ENCODE measurements around the gene TFR2. TPM values are rescaled to one million over a fixed set of nuclear protein-coding genes. Genes with fewer than 3 reads are reported as not detected.

The TFR2 gene
- total RNA-seq, 1 donor from 2014 or later = 5.9 TPM

DNA sequence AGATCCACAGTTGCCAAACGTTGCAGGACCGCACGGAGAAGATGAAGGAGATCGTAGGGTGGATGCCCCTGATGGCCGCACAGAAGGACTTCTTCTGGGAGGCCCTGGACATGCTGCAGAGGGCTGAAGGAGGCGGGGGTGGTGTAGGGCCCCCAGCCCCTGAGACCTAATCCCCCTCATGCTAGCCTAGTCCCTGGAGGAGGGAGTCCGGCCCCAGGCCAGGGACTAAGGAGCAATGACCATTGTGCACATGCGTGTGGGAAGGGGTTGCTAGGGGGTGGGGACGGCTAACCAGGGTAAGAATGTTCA is 40.7 kb downstream of the TFR2 start:
- no peak overlapping the region for H3K4me3 ChIP-seq (ENCODE audit: low read depth, low read length)
- no peak for TF ChIP-seq CTCF (conservative IDR thresholded peaks at IDR 0.05; ENCODE audit: low read depth, low read length)
- no peak for DNase-seq (ENCODE audit: low read depth)

- no peak for DNase-seq (ENCODE audit: low read depth)
- no peak for TF ChIP-seq CTCF (conservative IDR thresholded peaks at IDR 0.05; ENCODE audit: low read depth, low read length)
- no peak overlapping the region for H3K4me3 ChIP-seq (ENCODE audit: low read depth, low read length)
These were observed 41.2 kb downstream of the TFR2 start for GRCh38 chr7:100599911-100600729.

- H3K4me3 ChIP-seq (ENCODE audit: low read depth, low read length) = no peak overlapping the region
- DNase-seq (ENCODE audit: low read depth) = no peak
- no peak for TF ChIP-seq CTCF (conservative IDR thresholded peaks at IDR 0.05; ENCODE audit: low read depth, low read length)
These were observed 42.9 kb downstream of the TFR2 start for GRCh38 chr7:100598425-100598824.

GRCh38 chr7:100595188-100595587 is 46.2 kb downstream of the TFR2 start:
- no peak overlapping the region for H3K4me3 ChIP-seq (ENCODE audit: low read depth, low read length)
- no peak for DNase-seq (ENCODE audit: low read depth)
- TF ChIP-seq CTCF (conservative IDR thresholded peaks at IDR 0.05; ENCODE audit: low read depth, low read length) = no peak

DNA sequence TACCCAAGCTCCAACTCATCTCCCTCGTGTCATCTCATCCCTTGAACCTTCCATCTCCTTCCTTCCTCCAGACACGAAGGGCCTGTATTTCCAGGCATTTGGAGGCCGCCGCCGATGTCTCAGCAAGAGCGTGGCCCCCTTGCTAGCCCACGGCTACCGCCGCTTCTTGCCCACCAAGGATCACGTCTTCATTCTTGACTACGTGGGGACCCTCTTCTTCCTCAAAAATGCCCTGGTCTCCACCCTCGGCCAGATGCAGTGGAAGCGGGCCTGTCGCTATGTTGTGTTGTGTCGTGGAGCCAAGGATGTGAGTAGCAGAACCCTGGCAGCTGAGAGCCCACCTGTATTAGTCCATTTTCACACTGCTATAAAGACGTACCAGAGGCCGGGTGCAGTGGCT is 49.8 kb downstream of the TFR2 start:
- no peak overlapping the region for H3K4me3 ChIP-seq (ENCODE audit: low read depth, low read length)
- DNase-seq (ENCODE audit: low read depth) = no peak
- no peak for TF ChIP-seq CTCF (conservative IDR thresholded peaks at IDR 0.05; ENCODE audit: low read depth, low read length)

DNA sequence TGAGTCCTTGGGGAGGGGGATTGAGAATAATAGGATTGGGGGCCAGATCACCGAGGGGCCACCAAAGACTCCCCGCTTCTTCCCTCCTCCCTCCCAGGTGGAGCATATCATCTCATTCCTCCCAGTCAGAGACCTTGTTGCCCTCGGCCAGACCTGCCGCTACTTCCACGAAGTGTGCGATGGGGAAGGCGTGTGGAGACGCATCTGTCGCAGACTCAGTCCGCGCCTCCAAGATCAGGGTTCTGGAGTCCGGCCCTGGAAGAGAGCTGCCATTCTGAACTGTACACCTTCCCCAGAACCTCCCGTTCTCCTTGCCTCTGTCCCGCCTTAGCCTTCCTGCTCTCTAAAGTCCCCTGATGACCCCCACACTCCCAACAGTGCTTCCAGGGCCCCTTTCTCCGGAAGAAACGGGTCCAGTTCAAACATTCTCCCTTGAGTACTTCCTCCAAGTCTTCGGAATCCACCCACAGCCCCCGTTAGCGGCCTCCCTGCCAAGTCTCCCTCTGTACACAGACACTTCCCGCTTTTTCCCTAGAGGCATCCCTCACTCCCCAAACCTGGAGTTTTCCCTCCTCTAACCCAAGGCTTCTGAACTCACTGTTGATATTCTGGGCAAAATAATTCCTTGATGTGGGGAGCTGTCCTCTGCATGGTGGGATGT is 51.1 kb downstream of the TFR2 start:
- DNase-seq (ENCODE audit: low read depth) = no peak
- TF ChIP-seq CTCF (conservative IDR thresholded peaks at IDR 0.05; ENCODE audit: low read depth, low read length) = no peak
- no peak overlapping the region for H3K4me3 ChIP-seq (ENCODE audit: low read depth, low read length)

All from epithelial cell of proximal tubule (primary cell).